GM19468 (cell line): ENCODE measurements around the gene OR13C8.
"Not testable (repeated sequence)": the region's sequence is repeated elsewhere in the genome, so short reads cannot be mapped to it uniquely, and the experiment has no call there.

ENCODE experiments used
- ATAC-seq: cut with Tn5 transposase; IDR thresholded peaks from one replicate; pipeline ENCODE4 v1.9.1; 2021; ENCODE audit warnings: mild to moderate bottlenecking, moderate library complexity, moderate number of reproducible peaks; ENCODE audit not compliant: unreplicated experiment; ENCODE audit errors: extremely low read depth

OR13C8 gene

DNA sequence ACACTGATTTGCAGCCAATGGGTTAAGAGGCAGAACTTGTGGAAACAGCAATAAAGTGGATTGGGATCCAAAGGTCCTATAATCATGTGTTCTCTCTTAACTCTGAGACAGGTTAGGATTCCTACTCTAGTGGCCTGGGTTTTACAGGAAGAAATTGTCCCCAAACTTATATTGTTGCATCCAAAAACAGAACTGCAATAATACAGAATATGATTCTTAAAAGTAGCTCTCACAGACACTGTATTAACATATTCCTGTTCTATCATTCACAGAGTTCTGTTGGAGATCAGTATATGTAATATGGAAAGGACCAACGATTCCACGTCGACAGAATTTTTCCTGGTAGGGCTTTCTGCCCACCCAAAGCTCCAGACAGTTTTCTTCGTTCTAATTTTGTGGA lies at the start of gene OR13C8:
TSS of gene OR13C8 (plus strand) at position 301 of the 400 bp plus-strand sequence. CDS start at position 301, 0 bp downstream.
- ATAC-seq, result no peak

DNA sequence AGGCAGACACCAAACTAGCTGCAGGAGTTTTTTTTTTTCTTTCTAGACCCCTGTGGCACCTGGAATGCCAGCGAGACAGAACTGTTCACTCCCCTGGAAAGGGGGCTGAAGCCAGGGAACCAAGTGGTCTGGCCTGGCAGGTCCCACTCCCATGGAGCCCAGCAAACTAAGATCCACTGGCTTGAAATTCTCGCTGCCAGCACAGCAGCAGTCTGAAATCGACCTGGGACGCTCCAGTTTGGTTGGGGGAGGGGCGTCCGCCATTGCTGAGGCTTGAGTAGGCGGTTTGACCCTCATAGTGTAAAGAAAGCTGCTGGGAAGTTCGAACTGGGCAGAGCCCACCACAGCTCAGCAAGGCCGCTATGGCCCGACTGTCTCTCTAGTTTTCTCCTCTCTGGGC lies 48.7 kb upstream of the OR13C8 start:
- not testable (repeated sequence) for ATAC-seq

DNA sequence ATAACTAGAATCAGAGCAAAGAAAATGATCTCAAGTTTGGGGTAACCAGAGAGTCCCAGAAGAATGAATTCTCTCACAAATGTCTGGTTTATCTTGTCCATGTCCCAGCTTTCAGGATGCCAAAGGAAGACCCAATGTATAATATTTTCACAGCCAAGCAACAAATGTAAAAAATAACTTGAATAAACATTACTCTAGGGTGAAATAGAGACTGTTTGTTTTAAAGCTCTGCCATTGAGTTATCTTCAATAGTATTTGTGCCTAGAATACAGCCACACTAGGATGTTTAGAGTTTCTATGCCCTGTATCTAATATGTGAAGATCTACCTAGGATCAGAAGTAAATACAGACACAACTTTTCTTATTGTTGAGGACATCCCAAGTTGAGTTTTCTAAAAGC lies 41.9 kb upstream of the OR13C8 start, which contains the start of gene OR13C4:
TSS of gene OR13C4 (minus strand) at position 101 of the 400 bp plus-strand sequence. CDS start at position 101, 0 bp downstream.
- ATAC-seq, result no peak

GRCh38 chr9:104536756-104537155 lies 32.2 kb upstream of the OR13C8 start, which contains the start of gene OR13C3:
Gene OR13C3, minus strand, starts transcription at chr9:104536856. Its CDS starts 133 bp downstream, at chr9:104536723.
- no peak for ATAC-seq

DNA sequence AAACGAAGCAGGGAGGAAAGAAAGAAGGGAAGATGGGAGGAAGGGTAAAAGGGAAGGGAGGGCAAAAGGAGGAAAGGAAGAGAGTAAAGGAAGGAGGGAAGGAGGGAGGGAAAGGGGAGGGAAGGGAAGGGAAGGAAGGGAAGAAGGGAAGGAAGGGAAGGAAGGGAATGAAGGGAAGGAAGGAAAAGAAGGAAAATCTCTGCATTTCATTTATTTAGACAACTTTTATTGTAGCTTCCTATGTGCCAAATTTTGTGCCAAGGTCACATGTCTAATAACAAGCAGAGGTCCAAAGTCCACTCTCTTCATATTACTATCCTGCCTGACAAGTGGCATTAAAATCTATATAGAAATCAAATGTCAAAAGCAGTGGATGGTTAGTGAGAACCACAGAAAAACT lies 29.7 kb upstream of the OR13C8 start:
- no peak for ATAC-seq

- ATAC-seq, result no peak
These were observed 24.3 kb upstream of the OR13C8 start for GRCh38 chr9:104544644-104545043.

- ATAC-seq, result no peak
These were observed 15.7 kb upstream of the OR13C8 start for GRCh38 chr9:104553261-104553660.

- no peak for ATAC-seq
These were observed 13.4 kb upstream of the OR13C8 start for GRCh38 chr9:104555521-104555920.

GRCh38 chr9:104556830-104557634 lies 11.9 kb upstream of the OR13C8 start:
- ATAC-seq, result no peak

DNA sequence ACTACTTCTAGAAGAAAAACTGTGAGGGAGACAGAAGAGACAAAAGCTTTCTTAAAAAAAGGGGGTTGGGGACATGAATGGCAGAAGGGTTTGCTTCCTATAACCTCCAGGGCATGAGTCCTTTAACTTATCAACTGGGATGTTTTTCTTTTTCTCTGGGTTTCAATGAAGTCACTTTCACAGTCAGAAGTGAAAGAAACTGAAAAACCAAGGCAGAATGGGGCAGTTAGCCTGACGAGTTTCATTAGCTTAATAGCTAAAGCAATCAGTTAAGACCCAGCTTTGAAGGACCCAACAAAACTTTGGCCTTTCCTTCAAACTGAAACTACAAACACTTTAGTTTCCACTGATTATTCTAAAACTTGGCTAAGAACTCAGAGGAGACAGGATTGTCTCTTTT lies 4.6 kb upstream of the OR13C8 start:
- ATAC-seq, result no peak

DNA sequence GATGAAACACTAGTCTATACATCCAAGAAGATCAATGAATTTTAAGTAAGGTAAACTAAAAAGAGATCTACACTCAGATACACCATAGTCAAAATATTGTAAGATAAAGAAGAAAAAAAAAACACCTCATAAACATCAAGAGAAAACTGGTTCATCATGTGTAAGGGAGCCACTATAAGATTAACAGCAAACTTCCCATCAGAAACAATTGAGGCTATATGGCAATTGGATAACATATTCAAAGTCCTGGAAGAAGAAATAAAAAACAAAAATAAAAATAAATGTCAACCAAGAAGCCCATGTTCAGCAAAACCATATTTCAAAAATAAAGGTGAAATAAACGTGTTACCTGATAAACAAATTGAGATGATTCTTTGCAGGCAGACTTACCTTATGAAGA lies 3.6 kb downstream of the OR13C8 start:
- no peak for ATAC-seq

GRCh38 chr9:104575456-104575855 lies 6.5 kb downstream of the OR13C8 start:
- no peak for ATAC-seq

GRCh38 chr9:104577263-104577662 lies 8.3 kb downstream of the OR13C8 start:
- no peak for ATAC-seq

GRCh38 chr9:104580562-104580961 lies 11.6 kb downstream of the OR13C8 start:
- no peak for ATAC-seq

- no peak for ATAC-seq
These were observed 17.7 kb downstream of the OR13C8 start for GRCh38 chr9:104586496-104587180.

DNA sequence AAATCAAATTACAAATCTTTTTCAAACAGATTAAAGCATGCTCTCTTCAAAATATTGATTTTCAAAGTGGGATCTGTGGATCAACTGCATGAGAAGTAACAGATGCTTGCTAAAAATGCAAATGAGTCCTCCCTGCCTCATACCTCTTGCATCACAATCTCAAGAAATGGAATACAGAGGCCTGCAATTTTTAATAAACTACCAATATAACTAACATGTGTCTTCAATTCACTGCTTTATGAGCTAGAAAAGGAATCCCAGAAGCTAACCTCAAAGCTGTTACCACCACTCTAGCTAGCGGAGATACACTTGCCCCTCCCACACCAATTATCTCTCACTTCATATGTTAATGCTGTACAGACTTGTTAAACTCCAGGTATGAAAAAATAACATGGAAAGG lies 20.7 kb downstream of the OR13C8 start:
- ATAC-seq, result no peak

- ATAC-seq, result not testable (repeated sequence)
These were observed 29.8 kb downstream of the OR13C8 start for GRCh38 chr9:104598749-104599148.

- not testable (repeated sequence) for ATAC-seq
These were observed 30.3 kb downstream of the OR13C8 start, which contains the start of gene OR13C5 for GRCh38 chr9:104599313-104599712. Gene OR13C5, minus strand, starts transcription at chr9:104599413. Its CDS starts 0 bp downstream, at chr9:104599413.

DNA sequence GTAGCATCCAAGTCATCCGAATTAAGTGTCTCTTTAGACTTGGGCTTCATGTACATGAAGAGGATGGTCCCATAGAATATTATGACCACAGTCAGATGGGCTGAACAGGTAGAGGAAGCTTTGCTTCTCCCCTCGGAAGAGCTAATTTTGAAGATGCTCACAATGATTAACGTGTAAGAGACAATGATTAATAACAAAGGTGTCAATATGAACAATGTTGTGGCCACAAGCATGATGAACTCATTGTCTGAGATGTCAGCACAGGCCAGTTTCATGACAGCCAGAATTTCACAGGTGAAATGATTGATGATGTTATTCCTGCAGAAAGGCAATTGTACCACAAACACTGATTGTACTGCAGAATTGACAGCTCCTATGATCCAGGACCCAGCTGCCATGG lies 35.8 kb downstream of the OR13C8 start:
- ATAC-seq, result no peak

DNA sequence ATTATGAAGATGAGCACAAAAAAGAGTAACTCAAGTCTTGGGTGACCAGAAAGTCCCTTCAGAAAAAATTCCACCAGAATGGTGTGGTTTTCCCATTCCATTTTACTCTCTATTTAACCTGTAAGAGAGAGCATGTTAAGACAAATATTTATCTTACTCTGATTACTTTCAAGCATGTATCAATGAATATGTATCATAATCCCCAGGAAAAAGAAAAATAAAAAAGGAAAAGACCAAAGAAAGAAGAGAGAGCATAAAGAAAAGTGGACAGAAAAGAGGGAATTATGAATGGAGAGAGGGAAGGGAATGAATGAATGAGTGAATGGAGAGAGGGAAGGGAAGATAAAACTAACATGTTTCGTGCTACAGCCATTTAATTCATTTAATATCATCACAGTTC lies 36.6 kb downstream of the OR13C8 start, which contains the start of gene OR13C2:
TSS of gene OR13C2 (minus strand) at position 101 of the 400 bp plus-strand sequence. CDS start at position 101, 0 bp downstream.
- ATAC-seq, result not testable (repeated sequence)

DNA sequence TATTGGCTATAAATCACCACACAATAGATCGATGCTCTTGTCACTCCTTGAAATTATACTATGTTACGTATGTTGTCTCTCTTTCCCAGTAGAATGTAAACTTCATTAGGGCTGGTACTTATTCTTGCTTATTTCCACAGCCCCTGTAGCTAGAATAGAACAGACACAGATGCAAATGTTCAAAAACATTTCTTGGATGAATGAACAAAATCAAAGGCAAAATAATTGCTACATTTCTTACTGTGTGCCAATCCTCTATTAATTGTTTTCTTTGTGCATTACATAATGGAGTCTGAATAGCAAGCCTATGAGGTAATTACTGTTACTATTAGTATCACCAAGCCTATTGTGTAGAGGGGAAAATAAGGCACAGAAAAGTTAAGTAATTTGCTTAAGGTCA lies 37.2 kb downstream of the OR13C8 start:
- ATAC-seq, result no peak
